Karpas-422 (cell line): Measurements from ENCODE around the gene ANXA8L1. TPM values are rescaled to one million over a fixed set of nuclear protein-coding genes. Genes with fewer than 3 reads are reported as not detected.
"Not testable (repeated sequence)": the region's sequence is repeated elsewhere in the genome, so short reads cannot be mapped to it uniquely, and the experiment has no call there.

Source experiments
- DNase-seq: peaks from one replicate; pipeline ENCODE4 v3.0.0-alpha.2; 2015
- H2AFZ ChIP-seq: fragments of 200-600 bp; sonication (generic); 2 replicates; pipeline ENCODE4 v1.6.1; 2014; ENCODE audit warnings: antibody characterized with exemption, low read length, mixed read lengths
- H3K27ac ChIP-seq: fragments of 200-600 bp; sonication (generic); 2 replicates; pipeline ENCODE4 v1.5.1; 2014; ENCODE audit warnings: mild to moderate bottlenecking, low read length, moderate library complexity
- H3K27me3 ChIP-seq: fragments of 200-600 bp; sonication (generic); 2 replicates; pipeline ENCODE4 v1.6.1; 2014; ENCODE audit warnings: low read length, mixed read lengths
- H3K36me3 ChIP-seq: fragments of 200-600 bp; sonication (generic); 2 replicates; pipeline ENCODE4 v1.6.1; 2014; ENCODE audit warnings: low read length, mixed read lengths; ENCODE audit not compliant: insufficient read depth
- H3K4me1 ChIP-seq: fragments of 200-600 bp; sonication (generic); 2 replicates; pipeline ENCODE4 v1.6.1; 2014; ENCODE audit warnings: mild to moderate bottlenecking, low read length, mixed read lengths
- H3K4me2 ChIP-seq: fragments of 200-600 bp; sonication (generic); 2 replicates; pipeline ENCODE4 v1.6.1; 2014; ENCODE audit warnings: low read length, low read depth, mild to moderate bottlenecking; ENCODE audit not compliant: poor library complexity, severe bottlenecking
- H3K4me3 ChIP-seq: fragments of 200-600 bp; sonication (generic); 2 replicates; pipeline ENCODE4 v1.5.1; 2014; ENCODE audit warnings: mild to moderate bottlenecking, antibody characterized with exemption, low read length, mixed read lengths
- H3K79me2 ChIP-seq: fragments of 200-600 bp; sonication (generic); 2 replicates; pipeline ENCODE4 v1.6.1; 2014; ENCODE audit warnings: mild to moderate bottlenecking, low read length, mixed read lengths
- H3K9ac ChIP-seq: fragments of 200-600 bp; sonication (generic); 2 replicates; pipeline ENCODE4 v1.6.0; 2014; ENCODE audit warnings: low read length
- H3K9me2 ChIP-seq: fragments of 200-600 bp; sonication (generic), shearing (Covaris generic); replicated peaks from 2 replicates; pipeline ENCODE4 v1.6.0; 2014; ENCODE audit warnings: mild to moderate bottlenecking, low read length, moderate library complexity; ENCODE audit not compliant: insufficient read depth
- H3K9me3 ChIP-seq: fragments of 300-700, 200-600 bp; sonication (generic); 2 replicates; pipeline ENCODE4 v1.6.1; 2014; ENCODE audit warnings: low read length, mixed read lengths
- H4K20me1 ChIP-seq: fragments of 200-600 bp; sonication (generic); 2 replicates; pipeline ENCODE4 v1.6.1; 2014; ENCODE audit warnings: mild to moderate bottlenecking, antibody characterized with exemption, low read length, low read depth; ENCODE audit not compliant: insufficient read depth
- total RNA-seq: library from RNA; depleted of rRNA; stranded (reverse); fragments of >200 nt; shearing (Covaris generic); gene quantifications from 2 replicates; pipeline ENCODE4 v1.2.3, GENCODE V29; 2014; ENCODE audit warnings: low replicate concordance

The ANXA8L1 gene
- total RNA-seq, 1 experiment from 2014 or later, result not detected

GRCh38 chr10:46386694-46387093, 11.1 kb downstream of the ANXA8L1 start:
- not testable (repeated sequence) for H2AFZ ChIP-seq, H4K20me1 ChIP-seq, H3K36me3 ChIP-seq, H3K27ac ChIP-seq, DNase-seq, H3K4me3 ChIP-seq, H3K9me2 ChIP-seq, H3K27me3 ChIP-seq, H3K79me2 ChIP-seq, H3K9me3 ChIP-seq, H3K4me1 ChIP-seq, H3K9ac ChIP-seq, H3K4me2 ChIP-seq

GRCh38 chr10:46387309-46387902, 11.8 kb downstream of the ANXA8L1 start:
- not testable (repeated sequence) for H3K27ac ChIP-seq, H4K20me1 ChIP-seq, H3K79me2 ChIP-seq, H3K4me3 ChIP-seq, H3K4me2 ChIP-seq, H3K9me2 ChIP-seq, H3K36me3 ChIP-seq, H2AFZ ChIP-seq, H3K9me3 ChIP-seq, H3K27me3 ChIP-seq, H3K9ac ChIP-seq, DNase-seq, H3K4me1 ChIP-seq

GRCh38 chr10:46391422-46391821, 15.8 kb downstream of the ANXA8L1 start:
- not testable (repeated sequence) for H3K27ac ChIP-seq, DNase-seq, H3K4me1 ChIP-seq, H3K9ac ChIP-seq, H2AFZ ChIP-seq, H4K20me1 ChIP-seq, H3K27me3 ChIP-seq, H3K36me3 ChIP-seq, H3K4me3 ChIP-seq, H3K4me2 ChIP-seq, H3K79me2 ChIP-seq, H3K9me3 ChIP-seq, H3K9me2 ChIP-seq

GRCh38 chr10:46396441-46397279, 21.1 kb downstream of the ANXA8L1 start:
- H2AFZ ChIP-seq, H3K9ac ChIP-seq, H4K20me1 ChIP-seq, H3K36me3 ChIP-seq, H3K4me3 ChIP-seq, DNase-seq, H3K79me2 ChIP-seq, H3K27me3 ChIP-seq, H3K27ac ChIP-seq, H3K9me3 ChIP-seq, H3K4me1 ChIP-seq, H3K4me2 ChIP-seq, H3K9me2 ChIP-seq: not testable (repeated sequence)

GRCh38 chr10:46397767-46398166, 22.2 kb downstream of the ANXA8L1 start:
- H4K20me1 ChIP-seq, H3K9me3 ChIP-seq, H3K4me2 ChIP-seq, H3K79me2 ChIP-seq, H3K9ac ChIP-seq, H3K4me1 ChIP-seq, H3K4me3 ChIP-seq, H3K27ac ChIP-seq, H3K36me3 ChIP-seq, H2AFZ ChIP-seq, H3K9me2 ChIP-seq, DNase-seq, H3K27me3 ChIP-seq: not testable (repeated sequence)

GRCh38 chr10:46398212-46398886, 22.8 kb downstream of the ANXA8L1 start:
- not testable (repeated sequence) for H3K36me3 ChIP-seq, H2AFZ ChIP-seq, H3K4me2 ChIP-seq, H3K27me3 ChIP-seq, DNase-seq, H3K9me2 ChIP-seq, H3K27ac ChIP-seq, H3K4me3 ChIP-seq, H3K9me3 ChIP-seq, H3K9ac ChIP-seq, H3K4me1 ChIP-seq, H4K20me1 ChIP-seq, H3K79me2 ChIP-seq

- H3K79me2 ChIP-seq, H3K27me3 ChIP-seq, H3K36me3 ChIP-seq, H3K4me3 ChIP-seq, DNase-seq, H3K9me2 ChIP-seq, H2AFZ ChIP-seq, H3K4me2 ChIP-seq, H3K4me1 ChIP-seq, H3K9ac ChIP-seq, H4K20me1 ChIP-seq, H3K27ac ChIP-seq, H3K9me3 ChIP-seq: not testable (repeated sequence)
These were observed 34.0 kb downstream of the ANXA8L1 start for GRCh38 chr10:46409556-46409955.

- H3K27ac ChIP-seq, H3K79me2 ChIP-seq, H3K4me3 ChIP-seq, H3K27me3 ChIP-seq, H3K9ac ChIP-seq, H3K9me3 ChIP-seq, H3K4me1 ChIP-seq, H3K9me2 ChIP-seq, DNase-seq, H3K4me2 ChIP-seq, H3K36me3 ChIP-seq, H2AFZ ChIP-seq, H4K20me1 ChIP-seq: not testable (repeated sequence)
These were observed 35.5 kb downstream of the ANXA8L1 start for GRCh38 chr10:46411123-46411522.
